ENCODE measurements around the gene ZNF544. TPM values are rescaled to one million over a fixed set of nuclear protein-coding genes. Genes with fewer than 3 reads are reported as not detected.
A peak's percentile ranks its signal among the peaks of the same experiment; 100 is the strongest.

The ZNF544 gene
- polyA plus RNA-seq (22.7 and 50.1 TPM in 2 replicates), polyA minus RNA-seq (32.6 and 35.1 TPM in 2 replicates)

DNA sequence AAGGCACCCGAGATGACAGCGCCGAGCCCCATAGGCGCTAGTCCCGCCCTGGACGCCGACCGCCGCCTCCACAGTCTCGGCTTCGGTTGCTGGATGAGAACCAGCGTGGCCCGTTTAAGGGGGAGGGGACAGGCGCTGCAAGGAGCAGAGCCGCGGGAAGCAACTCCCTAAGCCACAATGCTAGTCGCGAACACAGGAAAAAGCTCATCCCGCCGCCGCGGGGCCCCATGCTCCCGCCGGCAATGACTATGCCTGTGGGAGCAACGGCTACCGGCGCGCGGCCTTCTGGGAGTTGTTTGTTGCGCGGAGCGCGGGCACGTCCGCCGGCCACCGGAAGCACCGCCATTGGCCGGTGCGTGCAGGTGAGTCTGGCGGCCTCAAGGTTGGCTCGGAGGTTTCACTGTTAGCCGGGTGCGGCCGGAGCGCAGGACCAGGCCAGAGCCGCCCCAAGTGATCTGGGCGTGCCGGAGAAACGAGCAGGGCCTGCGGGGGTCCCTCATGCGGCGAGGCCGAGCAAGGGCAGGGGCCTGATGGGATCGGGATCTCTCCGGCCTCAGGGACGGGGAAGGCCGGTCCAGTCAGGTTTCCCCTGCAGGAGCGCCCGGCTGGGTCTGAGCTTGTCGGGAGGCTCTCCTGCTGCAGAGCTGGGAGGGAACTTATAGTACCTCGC lies at the start of gene ZNF544:
TSS of gene ZNF544 (plus strand) at position 330 of the 670 bp plus-strand sequence. CDS start 15,110 bp downstream, outside the sequence.
- H3K4me3 ChIP-seq (ENCODE audit: low read length) = peak within 1 kb of the TSS; percentile 72
- no peak within 1 kb of the TSS for H3K4me2 ChIP-seq (ENCODE audit: low read length)
- H3K27me3 ChIP-seq (ENCODE audit: insufficient read depth, low read depth, low read length) = no peaks in the 10 kb centered on the region
- H3K9me3 ChIP-seq (ENCODE audit: low read length) = peaks cover 30% of the 10 kb centered on the region
- no peaks in the 10 kb centered on the region for H3K79me2 ChIP-seq (replicated peaks; ENCODE audit: insufficient read depth, low read length)
- TF ChIP-seq RAD21 (conservative IDR thresholded peaks at IDR 0.05) = no peak
- TF ChIP-seq, protein P1, sequence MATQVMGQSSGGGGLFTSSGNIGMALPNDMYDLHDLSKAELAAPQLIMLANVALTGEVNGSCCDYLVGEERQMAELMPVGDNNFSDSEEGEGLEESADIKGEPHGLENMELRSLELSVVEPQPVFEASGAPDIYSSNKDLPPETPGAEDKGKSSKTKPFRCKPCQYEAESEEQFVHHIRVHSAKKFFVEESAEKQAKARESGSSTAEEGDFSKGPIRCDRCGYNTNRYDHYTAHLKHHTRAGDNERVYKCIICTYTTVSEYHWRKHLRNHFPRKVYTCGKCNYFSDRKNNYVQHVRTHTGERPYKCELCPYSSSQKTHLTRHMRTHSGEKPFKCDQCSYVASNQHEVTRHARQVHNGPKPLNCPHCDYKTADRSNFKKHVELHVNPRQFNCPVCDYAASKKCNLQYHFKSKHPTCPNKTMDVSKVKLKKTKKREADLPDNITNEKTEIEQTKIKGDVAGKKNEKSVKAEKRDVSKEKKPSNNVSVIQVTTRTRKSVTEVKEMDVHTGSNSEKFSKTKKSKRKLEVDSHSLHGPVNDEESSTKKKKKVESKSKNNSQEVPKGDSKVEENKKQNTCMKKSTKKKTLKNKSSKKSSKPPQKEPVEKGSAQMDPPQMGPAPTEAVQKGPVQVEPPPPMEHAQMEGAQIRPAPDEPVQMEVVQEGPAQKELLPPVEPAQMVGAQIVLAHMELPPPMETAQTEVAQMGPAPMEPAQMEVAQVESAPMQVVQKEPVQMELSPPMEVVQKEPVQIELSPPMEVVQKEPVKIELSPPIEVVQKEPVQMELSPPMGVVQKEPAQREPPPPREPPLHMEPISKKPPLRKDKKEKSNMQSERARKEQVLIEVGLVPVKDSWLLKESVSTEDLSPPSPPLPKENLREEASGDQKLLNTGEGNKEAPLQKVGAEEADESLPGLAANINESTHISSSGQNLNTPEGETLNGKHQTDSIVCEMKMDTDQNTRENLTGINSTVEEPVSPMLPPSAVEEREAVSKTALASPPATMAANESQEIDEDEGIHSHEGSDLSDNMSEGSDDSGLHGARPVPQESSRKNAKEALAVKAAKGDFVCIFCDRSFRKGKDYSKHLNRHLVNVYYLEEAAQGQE (IDR thresholded peaks at IDR 0.05; ENCODE audit: borderline replicate concordance) = no peak
- peak; percentile 38 for TF ChIP-seq POLR2AphosphoS5 (IDR thresholded peaks at IDR 0.05)
- TF ChIP-seq, protein P2, sequence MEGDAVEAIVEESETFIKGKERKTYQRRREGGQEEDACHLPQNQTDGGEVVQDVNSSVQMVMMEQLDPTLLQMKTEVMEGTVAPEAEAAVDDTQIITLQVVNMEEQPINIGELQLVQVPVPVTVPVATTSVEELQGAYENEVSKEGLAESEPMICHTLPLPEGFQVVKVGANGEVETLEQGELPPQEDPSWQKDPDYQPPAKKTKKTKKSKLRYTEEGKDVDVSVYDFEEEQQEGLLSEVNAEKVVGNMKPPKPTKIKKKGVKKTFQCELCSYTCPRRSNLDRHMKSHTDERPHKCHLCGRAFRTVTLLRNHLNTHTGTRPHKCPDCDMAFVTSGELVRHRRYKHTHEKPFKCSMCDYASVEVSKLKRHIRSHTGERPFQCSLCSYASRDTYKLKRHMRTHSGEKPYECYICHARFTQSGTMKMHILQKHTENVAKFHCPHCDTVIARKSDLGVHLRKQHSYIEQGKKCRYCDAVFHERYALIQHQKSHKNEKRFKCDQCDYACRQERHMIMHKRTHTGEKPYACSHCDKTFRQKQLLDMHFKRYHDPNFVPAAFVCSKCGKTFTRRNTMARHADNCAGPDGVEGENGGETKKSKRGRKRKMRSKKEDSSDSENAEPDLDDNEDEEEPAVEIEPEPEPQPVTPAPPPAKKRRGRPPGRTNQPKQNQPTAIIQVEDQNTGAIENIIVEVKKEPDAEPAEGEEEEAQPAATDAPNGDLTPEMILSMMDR (IDR thresholded peaks at IDR 0.05; ENCODE audit: poor library complexity, severe bottlenecking) = peak; percentile 24
- peak; percentile 42 for TF ChIP-seq MXI1 (conservative IDR thresholded peaks at IDR 0.05; ENCODE audit: poor library complexity, severe bottlenecking)
- peak within 1 kb of the TSS; percentile 56 for H2AFZ ChIP-seq (ENCODE audit: low read depth, low read length)
- peaks cover 9% of the 10 kb centered on the region for H3K36me3 ChIP-seq (ENCODE audit: insufficient read depth, low read length)
- H3F3A ChIP-seq (ENCODE audit: insufficient read depth, low read length, poor library complexity, severe bottlenecking) = no peaks in the 10 kb centered on the region
- H3K9ac ChIP-seq (ENCODE audit: low read length) = peak within 1 kb of the TSS; percentile 66
- H3K27ac ChIP-seq (ENCODE audit: low read length) = peak within 1 kb of the TSS; percentile 68
- H3K9me2 ChIP-seq (ENCODE audit: insufficient read depth, low read length) = no peaks in the 10 kb centered on the region
- H4K20me1 ChIP-seq (ENCODE audit: insufficient read depth) = no peaks in the 10 kb centered on the region

DNA sequence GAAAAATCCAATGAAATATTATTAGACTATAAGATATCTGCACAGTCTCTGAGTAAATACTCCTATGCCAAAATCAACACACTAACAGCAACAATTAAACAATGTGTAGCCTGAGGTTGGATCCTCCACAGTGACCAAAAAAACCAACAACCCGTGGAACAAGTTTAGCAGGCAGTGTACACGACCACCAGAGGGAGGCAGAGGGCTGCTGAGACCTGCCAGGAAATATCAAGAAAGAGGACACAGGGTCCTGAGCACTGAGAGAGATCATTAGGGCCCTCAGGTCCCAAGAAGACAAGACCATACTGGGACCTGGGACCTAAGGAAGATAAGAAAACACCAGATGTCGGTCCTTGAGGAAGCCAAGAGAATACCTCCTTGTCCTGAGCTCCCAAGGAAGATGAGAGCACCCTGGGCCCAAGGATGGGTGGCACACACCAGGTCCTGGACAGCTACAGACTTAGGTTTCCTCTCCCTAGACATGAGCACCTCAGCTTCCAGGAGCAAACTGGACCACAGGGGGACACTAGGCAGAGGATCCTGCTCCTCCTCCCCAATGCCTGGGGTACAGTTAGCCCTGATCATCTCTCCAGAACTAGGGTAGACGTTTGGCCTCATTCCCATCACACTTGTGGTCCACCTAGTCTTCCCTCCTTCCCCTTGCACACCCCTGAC lies 46.7 kb upstream of the ZNF544 start:
- peak overlapping the region; percentile 96 for H3K9ac ChIP-seq (ENCODE audit: low read length)
- H3K27ac ChIP-seq (ENCODE audit: low read length) = no peak overlapping the region
- H3K79me2 ChIP-seq (replicated peaks; ENCODE audit: insufficient read depth, low read length) = peaks cover 17% of the 10 kb centered on the region
- no peaks in the 10 kb centered on the region for H4K20me1 ChIP-seq (ENCODE audit: insufficient read depth)
- peaks cover 22% of the 10 kb centered on the region for H3K36me3 ChIP-seq (ENCODE audit: insufficient read depth, low read length)
- peak overlapping the region; percentile 97 for H3K4me3 ChIP-seq (ENCODE audit: low read length)
- H3K9me3 ChIP-seq (ENCODE audit: low read length) = peaks cover 49% of the 10 kb centered on the region
- H2AFZ ChIP-seq (ENCODE audit: low read depth, low read length) = no peak overlapping the region
- TF ChIP-seq, protein P2 (IDR thresholded peaks at IDR 0.05; ENCODE audit: poor library complexity, severe bottlenecking) = peak; percentile 28
- TF ChIP-seq EP300 (conservative IDR thresholded peaks at IDR 0.05; ENCODE audit: poor library complexity, severe bottlenecking) (no peak), EZH2 (IDR thresholded peaks at IDR 0.05; ENCODE audit: borderline replicate concordance, insufficient read depth, low read length, poor library complexity, severe bottlenecking) (no peak)
- H3K4me2 ChIP-seq (ENCODE audit: low read length) = no peak overlapping the region
- H3F3A ChIP-seq (ENCODE audit: insufficient read depth, low read length, poor library complexity, severe bottlenecking) = no peaks in the 10 kb centered on the region
- H3K9me2 ChIP-seq (ENCODE audit: insufficient read depth, low read length) = no peaks in the 10 kb centered on the region
- no peaks in the 10 kb centered on the region for H3K27me3 ChIP-seq (ENCODE audit: insufficient read depth, low read depth, low read length)

Measured in neural cell (in vitro differentiated cells).